GM12878 (cell line): ENCODE results near the gene CNNM4. TPM values are rescaled to one million over a fixed set of nuclear protein-coding genes. Genes with fewer than 3 reads are reported as not detected.

Experiments
- BHLHE40 ChIP-seq, 2 experiments: fragments of 450-650 bp in 1 of 2; IDR thresholded peaks; 2 replicates each; pipeline ENCODE4 v1.6.1; 2011 to 2017; ENCODE audit warnings: low read depth in 2 of 2, borderline replicate concordance in 1 of 2, improper control_type of control experiment in 1 of 2, low read length in 1 of 2, mild to moderate bottlenecking in 1 of 2
- CREM ChIP-seq: IDR thresholded peaks from 2 replicates; pipeline ENCODE4 v1.6.1; 2014; ENCODE audit warnings: antibody characterized with exemption, low read depth
- DPF2 ChIP-seq: fragments of 450-650 bp; IDR thresholded peaks from 2 replicates; pipeline ENCODE4 v1.6.1; 2017; ENCODE audit warnings: mild to moderate bottlenecking
- E4F1 ChIP-seq: fragments of 450-650 bp; IDR thresholded peaks from 2 replicates; pipeline ENCODE4 v1.6.1; 2018; ENCODE audit warnings: borderline replicate concordance, mild to moderate bottlenecking; ENCODE audit not compliant: partially characterized antibody
- EED ChIP-seq: sonication (generic); IDR thresholded peaks from 2 replicates; pipeline ENCODE4 v1.6.1; 2016; ENCODE audit warnings: antibody characterized with exemption, low read depth
- EGR1 ChIP-seq, 2 experiments: IDR thresholded peaks; 1 replicate in 1 of 2; 2 replicates in 1 of 2; pipeline ENCODE4 v1.6.1; 2011 to 2012; ENCODE audit warnings: low read depth in 2 of 2, low read length in 2 of 2, borderline replicate concordance in 1 of 2, mild to moderate bottlenecking in 1 of 2, moderate library complexity in 1 of 2
- GATAD2B ChIP-seq: fragments of 450-650 bp; conservative IDR thresholded peaks from 2 replicates; pipeline ENCODE4 v1.6.1; 2017; ENCODE audit warnings: low read depth, mild to moderate bottlenecking, moderate library complexity
- IRF5 ChIP-seq: fragments of 450-650 bp; IDR thresholded peaks from 2 replicates; pipeline ENCODE4 v1.6.1; 2017; ENCODE audit warnings: borderline replicate concordance
- LARP7 ChIP-seq: fragments of 450-650 bp; IDR thresholded peaks from 2 replicates; pipeline ENCODE4 v1.6.1; 2017; ENCODE audit warnings: mild to moderate bottlenecking
- MLLT1 ChIP-seq: fragments of 450-650 bp; IDR thresholded peaks from 2 replicates; pipeline ENCODE4 v1.6.1; 2016; ENCODE audit warnings: mild to moderate bottlenecking
- MTA3 ChIP-seq: IDR thresholded peaks from 2 replicates; pipeline ENCODE4 v1.6.1; 2012; ENCODE audit warnings: low read length, inconsistent platforms, borderline replicate concordance
- NBN ChIP-seq: fragments of 450-650 bp; IDR thresholded peaks from 2 replicates; pipeline ENCODE4 v1.6.1; 2016
- NRF1 ChIP-seq: conservative IDR thresholded peaks from 2 replicates; pipeline ENCODE4 v1.6.1; 2011; ENCODE audit warnings: mild to moderate bottlenecking, low read depth, low read length, improper control_type of control experiment
- SKIL ChIP-seq: fragments of 450-650 bp; IDR thresholded peaks from 2 replicates; pipeline ENCODE4 v1.6.1; 2017; ENCODE audit warnings: mild to moderate bottlenecking, low read depth, inconsistent platforms; ENCODE audit not compliant: poor library complexity, severe bottlenecking
- SRF ChIP-seq, 2 experiments: IDR thresholded peaks; 2 replicates each; pipeline ENCODE4 v1.6.1; 2011; ENCODE audit warnings: low read depth in 2 of 2, low read length in 2 of 2, mild to moderate bottlenecking in 1 of 2, moderate library complexity in 1 of 2
- STAT3 ChIP-seq: IDR thresholded peaks from 2 replicates; pipeline ENCODE4 v1.6.1; 2011; ENCODE audit warnings: low read depth, low read length, improper control_type of control experiment
- TAF1 ChIP-seq: IDR thresholded peaks from 2 replicates; pipeline ENCODE4 v1.6.1; 2011; ENCODE audit warnings: mild to moderate bottlenecking, low read depth, low read length, borderline replicate concordance
- TCF7 ChIP-seq: IDR thresholded peaks from 2 replicates; pipeline ENCODE4 v1.6.1; 2014; ENCODE audit warnings: antibody characterized with exemption, borderline replicate concordance
- WRNIP1 ChIP-seq: IDR thresholded peaks from 2 replicates; pipeline ENCODE4 v1.6.1; 2011; ENCODE audit warnings: low read depth, low read length, improper control_type of control experiment, borderline replicate concordance
- YBX1 ChIP-seq: fragments of 450-650 bp; IDR thresholded peaks from 2 replicates; pipeline ENCODE4 v1.6.1; 2016; ENCODE audit warnings: antibody characterized with exemption
- polyA plus RNA-seq, 11 experiments: library from polyadenylated mRNA; depleted of rRNA in 4 of 11; unstranded in 6 of 11; stranded (reverse) in 5 of 11; fragments of >200 nt; fragmentation: Nextera tagmentation in 4 of 11; fragmentation: Illumina TruSeq in 1 of 11; extraction: Ambion mirVana in 4 of 11; extraction: Trizol in 1 of 11; gene quantifications; 1 replicate in 1 of 11; 2 replicates in 10 of 11; pipeline versions ENCODE4 v1.2.1 to v1.2.3, GENCODE V29; 2011 to 2016; ENCODE audit warnings: inconsistent platforms in 2 of 11, missing spikeins in 2 of 11, low read depth in 1 of 11
- total RNA-seq, 4 experiments: library from RNA; depleted of rRNA in 3 of 4; stranded (reverse); fragments of >200 nt in 3 of 4; fragmentation: Illumina TruSeq in 1 of 4; extraction: Trizol in 1 of 4; gene quantifications; 2 replicates each; pipeline versions ENCODE4 v1.2.1 to v1.2.3, GENCODE V29; 2013 to 2021

The CNNM4 gene
- total and polyA plus RNA-seq, 10 of the 15 experiments (the other 5 are each of a cell fraction or from before 2014, with no cell fraction given): 2.4 to 13.8 (median 8.1) TPM

- TF ChIP-seq MLLT1 (peak; percentile 56; the same call in 1 of the 2 replicates), EGR1 (IDR thresholded peaks at IDR 0.05; ENCODE audit: borderline replicate concordance in 1 of 2, low read depth in 2 of 2, low read length in 2 of 2) (no peak), CREM (peak; percentile 28; the same call in 1 of the 2 replicates), GATAD2B (no peak), SKIL (no peak), LARP7 (no peak), STAT3 (no peak), MTA3 (no peak), TAF1 (no peak), E4F1 (no peak), SRF (IDR thresholded peaks at IDR 0.05; ENCODE audit: low read depth in 2 of 2, low read length in 2 of 2) (no peak), TCF7 (no peak), BHLHE40 (IDR thresholded peaks at IDR 0.05; ENCODE audit: borderline replicate concordance in 1 of 2, low read depth in 2 of 2, low read length in 1 of 2) (peak in 1 of 2 experiments; percentile 34; a peak in 1 of 4 replicates), DPF2 (no peak), WRNIP1 (no peak), NRF1 (no peak), NBN (peak; percentile 68; the same call in 1 of the 2 replicates), YBX1 (no peak), IRF5 (no peak), EED (peak; percentile 58)
These were observed 7.4 kb downstream of the CNNM4 start (continued) for GRCh38 chr2:96768083-96768561.
